DOHH2 (cell line): ENCODE data around the gene ADCY4.

Source experiments
- H3F3A ChIP-seq: fragments of 200-600 bp; sonication (generic), shearing (Covaris generic); 2 replicates; pipeline ENCODE4 v1.6.0; 2016; ENCODE audit warnings: antibody characterized with exemption, mild to moderate bottlenecking; ENCODE audit not compliant: control insufficient read depth, insufficient read depth
- H3K27ac ChIP-seq: fragments of 200-600 bp; sonication (generic); 2 replicates; pipeline ENCODE4 v1.5.1; 2014; ENCODE audit warnings: low read depth, mild to moderate bottlenecking, low read length, moderate library complexity
- H3K27me3 ChIP-seq: fragments of 200-600 bp; sonication (generic); 2 replicates; pipeline ENCODE4 v1.6.1; 2014; ENCODE audit warnings: mild to moderate bottlenecking, low read length, mixed read lengths; ENCODE audit not compliant: control insufficient read depth
- H3K36me3 ChIP-seq: fragments of 200-600 bp; sonication (generic); 2 replicates; pipeline ENCODE4 v1.6.1; 2014; ENCODE audit warnings: mild to moderate bottlenecking, low read length, moderate library complexity, mixed read lengths; ENCODE audit not compliant: control insufficient read depth
- H3K4me1 ChIP-seq: fragments of 200-600 bp; sonication (generic); 2 replicates; pipeline ENCODE4 v1.6.1; 2014; ENCODE audit warnings: mild to moderate bottlenecking, low read length, mixed read lengths; ENCODE audit not compliant: control insufficient read depth
- H3K4me2 ChIP-seq: fragments of 200-600 bp; sonication (generic); 2 replicates; pipeline ENCODE4 v1.6.0; 2014; ENCODE audit warnings: mild to moderate bottlenecking, low read length, moderate library complexity
- H3K4me3 ChIP-seq: fragments of 200-600 bp; sonication (generic); 2 replicates; pipeline ENCODE4 v1.5.1; 2014; ENCODE audit warnings: mild to moderate bottlenecking, low read length, mixed read lengths
- H3K79me2 ChIP-seq: fragments of 200-600 bp; sonication (generic); 2 replicates; pipeline ENCODE4 v1.6.1; 2014; ENCODE audit warnings: mild to moderate bottlenecking, low read length, mixed read lengths; ENCODE audit not compliant: control insufficient read depth
- H3K9me2 ChIP-seq: fragments of 200-600 bp; sonication (generic); replicated peaks from 2 replicates; pipeline ENCODE4 v1.6.1; 2014; ENCODE audit warnings: mild to moderate bottlenecking, low read length, mixed read lengths; ENCODE audit not compliant: control insufficient read depth
- H3K9me3 ChIP-seq: fragments of 200-600 bp; sonication (generic); 2 replicates; pipeline ENCODE4 v1.6.1; 2014; ENCODE audit warnings: antibody characterized with exemption, low read length, mixed read lengths; ENCODE audit not compliant: control insufficient read depth, insufficient read depth
- H4K20me1 ChIP-seq: fragments of 200-600 bp; sonication (generic); 2 replicates; pipeline ENCODE4 v1.6.0; 2014; ENCODE audit warnings: low read depth, mild to moderate bottlenecking, antibody characterized with exemption, low read length, moderate library complexity; ENCODE audit not compliant: control insufficient read depth, insufficient read depth
- EZH2phosphoT487 ChIP-seq: fragments of 200-600 bp; sonication (generic); IDR thresholded peaks from 2 replicates; pipeline ENCODE4 v1.6.1; 2017; ENCODE audit warnings: borderline replicate concordance, mild to moderate bottlenecking, antibody characterized with exemption, low read length, moderate library complexity, mixed read lengths
- TF ChIP-seq, protein P1 (sequence below): fragments of 200-600 bp; sonication (generic); IDR thresholded peaks from one replicate; pipeline ENCODE4 v1.5.1; 2014; ENCODE audit warnings: antibody characterized with exemption, mild to moderate bottlenecking, low read depth, low read length; ENCODE audit not compliant: poor library complexity, severe bottlenecking

The ADCY4 gene

DNA sequence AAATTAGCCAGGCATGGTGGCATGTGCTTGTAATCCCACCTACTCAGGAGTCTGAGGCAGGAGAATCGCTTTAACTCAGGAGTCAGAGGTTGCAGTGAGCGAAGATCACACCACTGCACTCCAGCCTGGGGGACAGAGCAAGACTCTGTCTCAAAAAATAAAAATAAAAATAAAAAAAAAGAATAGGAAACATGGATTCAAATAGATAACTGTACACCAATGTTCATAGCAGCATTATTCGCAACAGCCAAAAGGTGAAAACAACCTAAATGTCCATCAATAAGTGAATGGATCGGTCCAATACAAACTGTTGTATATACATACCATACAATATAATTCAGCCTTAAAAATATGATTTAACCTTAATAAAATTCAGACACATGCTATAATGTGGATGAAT, 8.0 kb upstream of the ADCY4 start:
- Histone ChIP-seq H3F3A (no peaks in the 10 kb centered on the region; the same call in 1 of the 2 replicates), H3K4me2 (no peak overlapping the region), H3K79me2 (no peaks in the 10 kb centered on the region), H3K9me3 (no peaks in the 10 kb centered on the region), H3K9me2 (no peaks in the 10 kb centered on the region), H4K20me1 (no peaks in the 10 kb centered on the region), H3K4me3 (no peak overlapping the region), H3K27ac (no peak overlapping the region), H3K27me3 (peaks cover 26% of the 10 kb centered on the region), H3K36me3 (no peaks in the 10 kb centered on the region), H3K4me1 (peaks cover 13% of the 10 kb centered on the region)
- TF ChIP-seq, protein P1, sequence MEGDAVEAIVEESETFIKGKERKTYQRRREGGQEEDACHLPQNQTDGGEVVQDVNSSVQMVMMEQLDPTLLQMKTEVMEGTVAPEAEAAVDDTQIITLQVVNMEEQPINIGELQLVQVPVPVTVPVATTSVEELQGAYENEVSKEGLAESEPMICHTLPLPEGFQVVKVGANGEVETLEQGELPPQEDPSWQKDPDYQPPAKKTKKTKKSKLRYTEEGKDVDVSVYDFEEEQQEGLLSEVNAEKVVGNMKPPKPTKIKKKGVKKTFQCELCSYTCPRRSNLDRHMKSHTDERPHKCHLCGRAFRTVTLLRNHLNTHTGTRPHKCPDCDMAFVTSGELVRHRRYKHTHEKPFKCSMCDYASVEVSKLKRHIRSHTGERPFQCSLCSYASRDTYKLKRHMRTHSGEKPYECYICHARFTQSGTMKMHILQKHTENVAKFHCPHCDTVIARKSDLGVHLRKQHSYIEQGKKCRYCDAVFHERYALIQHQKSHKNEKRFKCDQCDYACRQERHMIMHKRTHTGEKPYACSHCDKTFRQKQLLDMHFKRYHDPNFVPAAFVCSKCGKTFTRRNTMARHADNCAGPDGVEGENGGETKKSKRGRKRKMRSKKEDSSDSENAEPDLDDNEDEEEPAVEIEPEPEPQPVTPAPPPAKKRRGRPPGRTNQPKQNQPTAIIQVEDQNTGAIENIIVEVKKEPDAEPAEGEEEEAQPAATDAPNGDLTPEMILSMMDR: no peak
- no peak for TF ChIP-seq EZH2phosphoT487

DNA sequence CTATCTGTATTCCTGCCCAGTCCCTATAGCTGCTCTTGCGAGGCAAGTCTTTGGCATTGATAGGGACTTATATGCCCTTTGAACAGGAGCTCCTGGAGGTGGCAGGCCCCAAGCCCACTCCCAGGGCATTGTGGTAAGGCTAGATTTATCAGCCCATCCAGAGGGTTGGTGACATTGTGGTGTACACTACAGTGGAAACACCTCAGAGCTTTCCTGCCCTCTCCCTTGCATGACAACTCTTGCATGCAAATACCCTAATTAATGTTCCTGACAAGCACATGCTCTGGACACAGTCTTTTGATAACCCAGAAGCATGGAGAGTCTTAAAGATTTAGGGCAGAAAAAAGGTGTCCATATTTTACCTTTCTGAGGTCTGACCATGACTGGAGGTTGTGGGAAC, 5.7 kb upstream of the ADCY4 start:
- Histone ChIP-seq H3K4me3 (no peak overlapping the region), H3K27me3 (peaks cover 14% of the 10 kb centered on the region), H3K9me3 (no peaks in the 10 kb centered on the region), H3K79me2 (no peaks in the 10 kb centered on the region), H3K4me1 (peaks cover 13% of the 10 kb centered on the region), H3F3A (no peaks in the 10 kb centered on the region; the same call in 1 of the 2 replicates), H3K36me3 (no peaks in the 10 kb centered on the region), H3K9me2 (no peaks in the 10 kb centered on the region), H3K27ac (no peak overlapping the region), H4K20me1 (no peaks in the 10 kb centered on the region), H3K4me2 (no peak overlapping the region)
- TF ChIP-seq, protein P1: no peak
- no peak for TF ChIP-seq EZH2phosphoT487

DNA sequence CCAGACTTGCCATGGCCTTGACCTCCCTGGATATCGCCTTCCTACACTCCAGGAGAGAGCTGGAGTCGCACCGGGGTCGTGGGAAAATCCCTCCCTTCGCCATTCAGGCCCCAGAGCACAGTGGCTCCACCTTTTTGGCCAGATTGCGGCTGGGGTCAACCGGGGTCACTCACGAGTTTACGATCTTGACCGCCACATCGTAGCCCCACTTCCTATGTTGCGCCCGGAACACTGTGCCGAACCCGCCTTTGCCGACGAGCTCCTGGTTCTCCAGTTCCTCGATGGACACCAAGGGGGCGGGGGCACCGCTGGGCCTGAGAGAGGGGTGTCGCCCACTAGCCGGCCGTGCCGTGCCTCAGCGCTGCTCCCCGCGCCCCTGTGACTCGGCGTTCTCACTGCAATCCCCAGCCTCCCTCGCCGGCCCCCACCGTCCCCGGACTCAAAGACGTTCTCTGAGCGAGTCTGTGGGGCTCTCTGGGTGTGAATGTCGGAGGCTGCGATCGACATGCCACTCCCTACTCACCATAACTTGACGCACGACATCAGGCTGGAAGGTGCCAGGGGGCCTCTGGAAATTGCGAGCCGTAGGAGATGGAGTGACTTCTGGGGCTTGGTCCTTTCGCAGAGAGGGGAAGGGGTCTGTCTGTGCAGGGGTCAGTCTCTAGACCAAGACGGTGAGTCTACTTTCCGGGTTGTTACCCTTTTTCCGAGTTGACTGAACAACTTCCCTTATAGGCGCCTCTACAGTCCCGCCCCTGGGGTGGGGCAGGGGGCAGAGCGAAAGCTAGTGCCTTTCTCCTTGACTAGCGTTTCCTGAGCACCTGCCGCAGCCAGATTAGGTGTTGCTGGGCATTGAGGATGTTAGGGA, 4.6 kb upstream of the ADCY4 start, which contains the start of gene RIPK3:
RIPK3 (minus strand) TSS at position 708 of the 868 bp plus-strand sequence; CDS start at position 543, 165 bp downstream.
- Histone ChIP-seq H3K4me2 (peak within 1 kb of the TSS; percentile 90), H3K27me3 (peaks cover 14% of the 10 kb centered on the region), H3K36me3 (no peaks in the 10 kb centered on the region), H3K9me3 (no peaks in the 10 kb centered on the region), H3K79me2 (no peaks in the 10 kb centered on the region), H3K4me1 (peaks cover 13% of the 10 kb centered on the region), H3K27ac (no peak within 1 kb of the TSS), H3K4me3 (peak within 1 kb of the TSS; percentile 83), H4K20me1 (no peaks in the 10 kb centered on the region), H3F3A (no peaks in the 10 kb centered on the region; the same call in 1 of the 2 replicates), H3K9me2 (no peaks in the 10 kb centered on the region)
- no peak for TF ChIP-seq EZH2phosphoT487
- TF ChIP-seq, protein P1: no peak
